ENCODE data around the gene BMP7. TPM values are rescaled to one million over a fixed set of nuclear protein-coding genes. Genes with fewer than 3 reads are reported as not detected.

The BMP7 gene
- total and polyA plus RNA-seq, 2 experiments from 2014 or later: 15.9 to 22.8 TPM

DNA sequence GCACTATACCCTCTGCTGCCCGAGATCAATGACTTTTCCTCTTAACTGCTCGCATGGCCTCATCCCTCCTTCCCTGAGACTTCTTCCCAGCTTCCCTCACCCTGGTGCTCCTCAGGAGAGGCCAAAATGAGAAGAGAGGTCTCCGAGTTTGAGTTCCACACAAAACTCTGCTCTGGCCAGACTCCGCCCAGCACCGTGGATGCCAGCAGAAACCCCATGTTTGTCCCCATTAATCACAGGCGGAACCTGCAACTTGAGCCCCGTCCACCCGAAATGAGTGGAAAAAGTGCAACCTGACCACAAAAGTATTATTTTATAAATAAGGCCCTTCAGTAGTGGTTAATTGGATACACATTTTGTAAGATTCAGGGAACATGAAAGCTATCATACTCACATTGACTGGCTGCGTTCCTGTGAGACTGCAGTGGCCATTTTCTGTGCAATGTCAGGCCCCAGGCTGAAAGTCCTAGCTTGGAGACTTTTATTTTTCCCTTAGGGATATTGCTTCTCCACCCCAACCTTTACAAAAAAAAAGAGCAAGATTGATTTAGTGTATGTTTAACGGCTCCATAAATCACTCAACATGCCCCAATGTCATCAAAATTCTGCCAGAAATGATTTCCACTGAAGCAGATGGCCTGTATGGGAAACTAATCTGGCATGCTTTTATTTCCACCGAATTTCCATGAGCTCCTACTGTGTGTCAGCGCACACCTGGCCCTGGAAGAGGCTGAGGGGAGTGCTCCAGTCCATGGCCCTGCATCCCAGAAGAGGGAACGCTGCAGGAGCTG lies 134.6 kb downstream of the BMP7 start:
- Histone ChIP-seq H3K27me3 (ENCODE audit: insufficient read depth) (no peaks in the 10 kb centered on the region), H3K4me3 (no peak overlapping the region), H3K9me2 (ENCODE audit: insufficient read depth) (no peaks in the 10 kb centered on the region; the same call in none of the 2 replicates), H3K27ac (ENCODE audit: low read depth) (no peak overlapping the region), H3K4me2 (no peak overlapping the region), H2AFZ (no peak overlapping the region), H3K4me1 (ENCODE audit: insufficient read depth) (no peaks in the 10 kb centered on the region; the same call in 1 of the 2 replicates), H3K79me2 (replicated peaks; ENCODE audit: insufficient read depth) (no peaks in the 10 kb centered on the region), H4K20me1 (replicated peaks; ENCODE audit: insufficient read depth) (no peaks in the 10 kb centered on the region), H3K36me3 (ENCODE audit: insufficient read depth) (no peaks in the 10 kb centered on the region), H3F3A (replicated peaks; ENCODE audit: low read depth) (no peaks in the 10 kb centered on the region)
- Mint-ChIP-seq H3K36me3 (ENCODE audit: low read depth) (no peaks in the 10 kb centered on the region), H3K27ac (no peak overlapping the region), H3K9me3 (no peaks in the 10 kb centered on the region), H3K4me1 (peaks cover 10% of the 10 kb centered on the region), H3K4me3 (no peak overlapping the region), H3K27me3 (ENCODE audit: insufficient read depth, low read depth, poor library complexity) (peaks cover 12% of the 10 kb centered on the region)
- TF ChIP-seq POLR2AphosphoS5 (IDR thresholded peaks at IDR 0.05; ENCODE audit: low read depth): no peak
- no peak for TF ChIP-seq JUNB (IDR thresholded peaks at IDR 0.05; ENCODE audit: unreplicated experiment)
- no peak for TF ChIP-seq EZH2 (IDR thresholded peaks at IDR 0.05; ENCODE audit: low read depth, unreplicated experiment)
- TF ChIP-seq, protein P1, sequence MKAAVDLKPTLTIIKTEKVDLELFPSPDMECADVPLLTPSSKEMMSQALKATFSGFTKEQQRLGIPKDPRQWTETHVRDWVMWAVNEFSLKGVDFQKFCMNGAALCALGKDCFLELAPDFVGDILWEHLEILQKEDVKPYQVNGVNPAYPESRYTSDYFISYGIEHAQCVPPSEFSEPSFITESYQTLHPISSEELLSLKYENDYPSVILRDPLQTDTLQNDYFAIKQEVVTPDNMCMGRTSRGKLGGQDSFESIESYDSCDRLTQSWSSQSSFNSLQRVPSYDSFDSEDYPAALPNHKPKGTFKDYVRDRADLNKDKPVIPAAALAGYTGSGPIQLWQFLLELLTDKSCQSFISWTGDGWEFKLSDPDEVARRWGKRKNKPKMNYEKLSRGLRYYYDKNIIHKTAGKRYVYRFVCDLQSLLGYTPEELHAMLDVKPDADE (IDR thresholded peaks at IDR 0.05): no peak
- TF ChIP-seq, protein P2, sequence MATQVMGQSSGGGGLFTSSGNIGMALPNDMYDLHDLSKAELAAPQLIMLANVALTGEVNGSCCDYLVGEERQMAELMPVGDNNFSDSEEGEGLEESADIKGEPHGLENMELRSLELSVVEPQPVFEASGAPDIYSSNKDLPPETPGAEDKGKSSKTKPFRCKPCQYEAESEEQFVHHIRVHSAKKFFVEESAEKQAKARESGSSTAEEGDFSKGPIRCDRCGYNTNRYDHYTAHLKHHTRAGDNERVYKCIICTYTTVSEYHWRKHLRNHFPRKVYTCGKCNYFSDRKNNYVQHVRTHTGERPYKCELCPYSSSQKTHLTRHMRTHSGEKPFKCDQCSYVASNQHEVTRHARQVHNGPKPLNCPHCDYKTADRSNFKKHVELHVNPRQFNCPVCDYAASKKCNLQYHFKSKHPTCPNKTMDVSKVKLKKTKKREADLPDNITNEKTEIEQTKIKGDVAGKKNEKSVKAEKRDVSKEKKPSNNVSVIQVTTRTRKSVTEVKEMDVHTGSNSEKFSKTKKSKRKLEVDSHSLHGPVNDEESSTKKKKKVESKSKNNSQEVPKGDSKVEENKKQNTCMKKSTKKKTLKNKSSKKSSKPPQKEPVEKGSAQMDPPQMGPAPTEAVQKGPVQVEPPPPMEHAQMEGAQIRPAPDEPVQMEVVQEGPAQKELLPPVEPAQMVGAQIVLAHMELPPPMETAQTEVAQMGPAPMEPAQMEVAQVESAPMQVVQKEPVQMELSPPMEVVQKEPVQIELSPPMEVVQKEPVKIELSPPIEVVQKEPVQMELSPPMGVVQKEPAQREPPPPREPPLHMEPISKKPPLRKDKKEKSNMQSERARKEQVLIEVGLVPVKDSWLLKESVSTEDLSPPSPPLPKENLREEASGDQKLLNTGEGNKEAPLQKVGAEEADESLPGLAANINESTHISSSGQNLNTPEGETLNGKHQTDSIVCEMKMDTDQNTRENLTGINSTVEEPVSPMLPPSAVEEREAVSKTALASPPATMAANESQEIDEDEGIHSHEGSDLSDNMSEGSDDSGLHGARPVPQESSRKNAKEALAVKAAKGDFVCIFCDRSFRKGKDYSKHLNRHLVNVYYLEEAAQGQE (IDR thresholded peaks at IDR 0.05; ENCODE audit: unreplicated experiment): no peak
- TF ChIP-seq ZNF114 (CRISPR knock-in tag; IDR thresholded peaks at IDR 0.05): no peak
- no peak for TF ChIP-seq EZH2phosphoT487 (IDR thresholded peaks at IDR 0.05; ENCODE audit: unreplicated experiment)
- TF ChIP-seq, protein P3, sequence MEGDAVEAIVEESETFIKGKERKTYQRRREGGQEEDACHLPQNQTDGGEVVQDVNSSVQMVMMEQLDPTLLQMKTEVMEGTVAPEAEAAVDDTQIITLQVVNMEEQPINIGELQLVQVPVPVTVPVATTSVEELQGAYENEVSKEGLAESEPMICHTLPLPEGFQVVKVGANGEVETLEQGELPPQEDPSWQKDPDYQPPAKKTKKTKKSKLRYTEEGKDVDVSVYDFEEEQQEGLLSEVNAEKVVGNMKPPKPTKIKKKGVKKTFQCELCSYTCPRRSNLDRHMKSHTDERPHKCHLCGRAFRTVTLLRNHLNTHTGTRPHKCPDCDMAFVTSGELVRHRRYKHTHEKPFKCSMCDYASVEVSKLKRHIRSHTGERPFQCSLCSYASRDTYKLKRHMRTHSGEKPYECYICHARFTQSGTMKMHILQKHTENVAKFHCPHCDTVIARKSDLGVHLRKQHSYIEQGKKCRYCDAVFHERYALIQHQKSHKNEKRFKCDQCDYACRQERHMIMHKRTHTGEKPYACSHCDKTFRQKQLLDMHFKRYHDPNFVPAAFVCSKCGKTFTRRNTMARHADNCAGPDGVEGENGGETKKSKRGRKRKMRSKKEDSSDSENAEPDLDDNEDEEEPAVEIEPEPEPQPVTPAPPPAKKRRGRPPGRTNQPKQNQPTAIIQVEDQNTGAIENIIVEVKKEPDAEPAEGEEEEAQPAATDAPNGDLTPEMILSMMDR (conservative IDR thresholded peaks at IDR 0.05; ENCODE audit: low read depth in 2 of 2): no peak
- no peak for TF ChIP-seq ZNF462 (CRISPR knock-in tag; IDR thresholded peaks at IDR 0.05)
- TF ChIP-seq NANOG (IDR thresholded peaks at IDR 0.05; ENCODE audit: borderline replicate concordance): no peak
- TF ChIP-seq CREB1 (CRISPR knock-in tag; IDR thresholded peaks at IDR 0.05; ENCODE audit: low read depth): no peak
- TF ChIP-seq ZNF331 (CRISPR knock-in tag; IDR thresholded peaks at IDR 0.05; ENCODE audit: low read depth): no peak
- TF ChIP-seq STAT1 (IDR thresholded peaks at IDR 0.05; ENCODE audit: unreplicated experiment): no peak
- no peak for ATAC-seq
- no peak for DNase-seq (ENCODE audit: low spot score)

Data from GM23338 (cell line).